NCI-H460 (cell line): ENCODE results near the gene VRK2. TPM values are rescaled to one million over a fixed set of nuclear protein-coding genes. Genes with fewer than 3 reads are reported as not detected.
"Not testable (repeated sequence)": the region's sequence is repeated elsewhere in the genome, so short reads cannot be mapped to it uniquely, and the experiment has no call there.

Experiments used
- DNase-seq: peaks from one replicate; pipeline ENCODE4 v3.0.0-alpha.2; 2016; ENCODE audit warnings: low read depth; ENCODE audit errors: extremely low read depth
- total RNA-seq: library from RNA; depleted of rRNA; stranded (reverse); fragments of >200 nt; shearing (Covaris generic); gene quantifications from 2 replicates; pipeline ENCODE4 v1.2.3, GENCODE V29; 2014

VRK2 gene
- total RNA-seq, 1 experiment from 2014 or later, result 48.4 TPM

DNA sequence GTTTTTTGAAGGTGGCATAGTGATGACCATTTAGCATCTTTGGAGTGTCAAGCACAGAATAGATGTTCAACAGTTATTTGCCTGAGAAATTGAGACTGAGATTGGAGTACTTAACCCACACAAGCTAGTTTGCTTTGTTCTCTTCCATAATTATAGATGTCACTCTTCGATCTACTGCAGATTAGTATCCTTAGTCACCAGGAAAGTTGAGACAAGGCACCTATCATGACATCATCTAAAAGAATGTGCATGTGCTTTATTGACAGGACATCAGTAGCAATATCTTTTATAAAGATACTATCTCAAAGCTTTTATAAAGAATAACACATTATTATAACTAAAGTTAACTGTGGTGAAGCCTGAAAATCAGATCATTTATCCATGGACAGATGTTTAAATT, 6.4 kb downstream of the VRK2 start:
- no peak for DNase-seq

GRCh38 chr2:58054264-58054663, 7.7 kb downstream of the VRK2 start:
- no peak for DNase-seq

GRCh38 chr2:58055033-58055786, 8.6 kb downstream of the VRK2 start:
- DNase-seq, result no peak

DNA sequence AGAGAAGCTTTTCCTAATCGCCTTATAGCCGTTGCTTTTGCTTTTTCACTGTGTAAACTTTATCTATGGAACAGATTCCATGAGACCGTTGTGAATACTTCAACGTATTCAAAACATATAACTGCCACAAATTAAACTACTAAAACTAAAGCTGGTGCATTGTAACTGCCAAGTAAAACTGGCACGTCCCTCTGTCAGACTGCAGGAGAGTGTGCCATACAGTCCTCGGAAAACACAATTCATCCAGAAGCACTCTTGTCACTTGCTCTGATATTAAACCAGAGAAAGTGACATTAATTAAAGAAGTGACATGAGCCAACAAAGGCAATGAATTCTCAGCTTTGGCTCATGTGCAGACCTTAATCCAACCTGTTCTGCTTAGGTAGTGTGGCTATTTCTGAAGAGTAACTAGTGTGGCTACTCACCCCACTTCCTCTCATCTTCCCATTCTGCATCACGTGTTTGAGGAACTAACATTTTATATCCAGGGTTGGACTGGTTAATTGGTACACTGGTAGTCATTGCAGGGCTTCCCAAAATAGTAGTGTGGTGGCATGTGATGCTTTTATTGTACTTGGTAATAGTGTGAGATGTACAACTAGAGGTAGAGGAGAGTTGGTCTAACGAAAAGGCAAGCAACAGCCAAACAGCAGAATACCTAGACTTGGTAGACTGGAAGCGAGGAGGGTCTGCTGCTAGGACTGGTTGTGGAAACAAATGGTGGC, 9.7 kb downstream of the VRK2 start:
- no peak for DNase-seq

DNA sequence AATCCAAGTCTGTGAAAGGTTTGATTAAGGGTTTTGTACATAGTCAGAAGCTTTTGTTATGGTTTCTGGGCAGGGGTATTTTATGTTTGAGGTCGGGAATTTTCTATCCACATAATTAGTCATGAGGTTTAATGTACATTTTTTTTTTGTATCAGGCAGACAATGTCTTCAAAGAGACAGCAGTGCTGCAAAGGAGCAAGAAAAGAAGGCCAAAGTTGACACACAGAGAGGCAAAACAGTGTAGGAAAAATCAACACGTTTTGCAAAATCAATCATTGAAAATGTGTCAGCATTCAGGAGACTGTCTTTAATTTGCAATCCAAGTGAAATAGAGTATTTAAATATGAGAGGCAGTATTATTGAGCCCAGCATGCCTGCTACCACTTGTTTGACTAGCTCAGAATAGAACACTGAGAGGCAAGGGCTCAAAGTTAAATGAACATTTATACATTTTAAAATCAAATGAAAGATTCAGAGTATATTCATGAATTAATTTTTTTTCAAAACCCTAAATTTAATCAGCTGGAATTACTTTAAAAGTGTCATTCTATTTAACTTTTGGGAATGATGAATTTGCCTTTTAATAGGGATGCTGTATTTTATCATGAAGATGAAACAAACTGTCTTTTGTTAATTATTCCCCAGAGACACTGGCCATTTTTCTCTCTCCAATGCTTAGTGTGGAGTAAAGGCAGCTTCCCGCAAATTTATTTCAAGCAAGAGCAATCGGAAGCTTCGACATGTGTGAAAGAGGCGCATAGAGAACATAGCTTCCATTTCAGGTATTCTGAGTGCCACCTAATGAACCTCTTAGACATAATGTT, 11.3 kb downstream of the VRK2 start:
- no peak for DNase-seq

DNA sequence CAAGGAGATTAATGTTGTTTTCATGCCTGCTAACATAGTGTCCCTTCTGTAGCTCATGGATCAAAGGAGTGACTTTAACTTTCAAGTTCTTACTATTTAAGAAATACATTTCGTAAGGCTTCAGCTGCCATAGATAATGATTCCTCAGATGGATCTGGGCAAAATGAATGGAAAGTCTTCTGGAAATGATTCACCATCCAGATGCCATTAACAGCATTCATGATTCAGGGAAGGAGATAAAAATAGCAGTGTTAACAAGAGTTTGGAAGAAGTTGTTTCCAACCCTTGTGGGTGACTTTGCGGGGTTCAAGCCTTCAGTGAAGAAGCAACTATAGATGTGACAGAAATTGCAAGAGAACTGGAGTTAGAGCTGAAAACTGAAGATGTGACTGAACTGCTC, 17.0 kb downstream of the VRK2 start:
- DNase-seq, result no peak

DNA sequence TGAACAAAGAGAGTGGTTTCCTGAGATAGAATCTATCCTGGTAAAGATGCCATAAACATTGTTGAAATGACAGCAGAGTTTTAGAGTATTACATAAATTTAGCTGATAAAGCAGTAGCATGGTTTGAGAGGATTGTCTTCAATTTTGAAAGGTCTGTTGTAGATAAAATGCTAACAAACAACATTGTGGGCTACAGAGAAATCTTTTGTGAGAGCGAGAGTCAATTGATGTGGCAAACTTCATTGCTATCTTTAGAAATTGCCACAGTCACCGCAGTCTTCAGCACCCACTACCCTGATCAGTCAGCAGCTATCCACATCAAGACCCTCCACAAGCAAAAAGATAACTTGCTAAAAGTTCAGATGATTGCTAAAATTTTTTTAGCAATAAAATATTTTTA, 17.5 kb downstream of the VRK2 start:
- no peak for DNase-seq

- no peak for DNase-seq
These were observed 18.6 kb downstream of the VRK2 start for GRCh38 chr2:58065248-58065647.

- DNase-seq, result no peak
These were observed 20.4 kb downstream of the VRK2 start for GRCh38 chr2:58067001-58067400.

DNA sequence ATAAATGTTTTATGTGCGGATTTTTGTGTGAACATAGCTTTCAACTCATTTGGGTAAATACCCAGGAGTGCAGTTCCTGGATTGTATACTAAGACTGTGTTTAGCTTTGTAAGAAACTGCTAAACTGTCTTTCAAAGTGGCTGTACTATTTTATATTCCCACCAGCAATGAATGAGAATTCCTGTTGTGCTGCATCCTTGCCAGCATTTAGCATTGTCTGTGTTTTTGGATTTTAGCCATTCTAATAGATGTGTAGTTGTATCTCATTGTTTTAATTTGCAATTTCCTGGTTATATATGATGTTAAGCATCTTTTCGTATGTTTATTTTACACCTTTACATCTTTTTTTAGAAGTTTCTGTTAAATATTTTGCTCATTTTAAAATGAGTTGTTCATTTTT, 24.2 kb downstream of the VRK2 start:
- no peak for DNase-seq

DNA sequence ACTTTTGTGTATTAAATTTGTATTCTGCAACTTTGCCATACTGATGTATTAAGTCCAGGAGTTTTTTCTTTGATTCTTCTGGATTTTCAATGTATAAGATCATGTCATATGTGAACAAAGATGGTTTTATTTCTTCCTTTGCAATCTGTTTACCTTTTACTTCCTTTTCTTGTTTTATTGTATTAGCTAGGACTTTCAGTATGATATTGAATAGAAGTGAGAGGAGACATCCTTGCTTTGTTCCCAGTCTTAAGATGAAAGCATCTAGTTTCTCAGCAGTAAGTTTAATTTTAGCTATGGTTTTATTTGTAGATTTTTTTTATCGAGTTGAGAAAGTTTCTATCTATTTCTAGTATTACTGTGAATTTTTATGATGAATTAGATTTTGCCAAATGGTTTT, 25.5 kb downstream of the VRK2 start:
- no peak for DNase-seq

DNA sequence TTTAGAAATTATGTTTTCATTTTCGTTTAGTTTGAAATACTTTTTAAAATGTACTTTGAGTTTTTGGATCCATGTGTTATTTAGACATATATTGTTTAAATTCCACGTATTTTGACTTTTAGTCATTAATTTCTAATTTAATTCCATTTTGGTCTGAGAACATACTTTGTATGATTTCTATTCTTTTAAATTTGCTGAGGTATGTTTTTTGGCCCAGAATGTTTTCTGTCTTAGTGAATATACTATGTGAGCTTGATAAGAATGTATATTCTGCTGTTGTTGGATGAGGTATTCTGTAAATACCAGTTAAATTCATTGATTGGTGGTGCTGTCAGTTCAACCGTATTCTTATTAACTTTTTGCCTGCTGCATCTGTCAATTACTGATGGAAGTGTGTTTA, 26.4 kb downstream of the VRK2 start:
- no peak for DNase-seq

- no peak for DNase-seq
These were observed 27.1 kb downstream of the VRK2 start for GRCh38 chr2:58073751-58074150.

GRCh38 chr2:58081000-58081399, 34.4 kb downstream of the VRK2 start:
- no peak for DNase-seq

DNA sequence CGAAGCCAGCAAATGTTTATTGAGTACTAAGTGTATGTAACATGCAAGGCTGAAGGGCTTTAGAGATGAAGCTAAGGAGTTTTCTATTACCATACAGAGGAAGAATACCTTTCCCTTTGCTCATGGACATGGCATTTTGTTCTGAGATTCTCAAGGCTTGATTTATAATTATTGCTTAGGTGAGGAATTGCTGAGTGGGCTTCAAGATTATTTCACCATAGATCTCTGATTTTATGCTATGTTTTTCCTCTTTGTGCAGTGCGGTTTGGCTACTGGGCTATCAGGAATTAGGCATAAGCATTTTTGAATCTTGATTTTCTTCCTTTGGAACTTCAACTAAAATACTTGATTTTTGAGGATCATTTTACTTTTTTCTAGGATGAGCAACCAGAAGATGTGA, 42.5 kb downstream of the VRK2 start:
- no peak for DNase-seq

DNA sequence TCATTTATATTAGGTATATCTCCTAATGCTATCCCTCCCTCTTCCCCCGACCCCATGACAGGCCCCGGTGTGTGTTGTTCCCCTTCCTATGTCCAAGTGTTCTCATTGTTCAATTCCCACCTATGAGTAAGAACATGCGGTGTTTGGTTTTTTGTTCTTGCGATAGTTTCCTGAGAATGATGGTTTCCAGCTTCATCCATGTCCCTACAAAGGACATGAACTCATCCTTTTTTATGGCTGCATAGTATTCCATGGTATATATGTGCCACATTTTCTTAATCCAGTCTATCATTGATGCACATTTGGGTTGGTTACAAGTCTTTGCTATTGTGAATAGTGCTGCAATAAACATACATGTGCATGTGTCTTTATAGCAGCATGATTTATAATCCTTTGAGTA, 46.2 kb downstream of the VRK2 start:
- not testable (repeated sequence) for DNase-seq

DNA sequence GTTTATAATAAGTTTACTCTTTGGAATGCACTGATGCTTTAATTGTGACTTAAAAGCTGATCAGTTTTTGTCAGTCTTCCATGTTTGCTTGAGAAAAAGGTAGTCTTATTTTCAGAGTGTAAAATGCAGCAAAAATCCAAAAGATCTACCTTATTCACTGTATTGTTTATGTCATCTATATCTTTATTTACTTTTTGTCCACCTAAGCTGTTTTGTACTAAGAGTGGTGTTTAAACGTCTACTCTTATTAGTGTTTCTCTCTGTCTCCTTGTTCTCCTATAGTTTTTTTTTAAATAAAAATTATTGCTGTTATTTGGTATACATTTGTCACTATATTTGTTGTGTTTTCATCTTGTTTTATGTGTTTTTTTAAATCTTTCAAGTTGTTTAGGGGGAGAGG, 50.4 kb downstream of the VRK2 start:
- no peak for DNase-seq

GRCh38 chr2:58098254-58099095, 51.9 kb downstream of the VRK2 start:
- DNase-seq, result no peak

- no peak for DNase-seq
These were observed 52.6 kb downstream of the VRK2 start for GRCh38 chr2:58099096-58099769.

DNA sequence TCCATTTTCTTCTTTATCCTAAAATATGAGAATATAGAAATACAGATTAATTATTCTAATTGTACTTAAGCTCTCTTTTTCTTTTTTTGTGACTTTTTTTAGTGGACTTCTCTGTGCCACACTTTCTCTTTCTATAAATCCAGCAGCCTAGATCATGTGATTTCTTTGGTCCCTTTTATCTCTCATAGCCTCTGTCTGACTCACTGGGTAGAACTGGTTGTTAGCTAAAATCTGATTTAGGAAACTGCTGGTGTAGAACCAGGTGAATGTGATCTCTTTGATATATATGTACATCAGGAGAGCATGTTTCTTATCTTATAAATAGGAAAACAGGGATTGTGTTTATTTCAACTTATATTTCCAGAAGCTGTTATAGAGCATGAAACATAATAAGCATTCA, 54.9 kb downstream of the VRK2 start:
- DNase-seq, result no peak
